B cell (primary cell): ENCODE results near the gene NPAS3. TPM values are rescaled to one million over a fixed set of nuclear protein-coding genes. Genes with fewer than 3 reads are reported as not detected.

Experiments
- ATAC-seq: fragments of 200-7000 bp; cut with Tn5 transposase; one replicate; pipeline ENCODE4 v1.10.0; 2021; ENCODE audit warnings: low read depth, mild to moderate bottlenecking, moderate number of reproducible peaks, moderate library complexity
- CTCF ChIA-PET: fragments of 350-600 bp; sonication (Branson Sonifier 250); formaldehyde crosslinking; loops from one replicate; lab custom pipeline; 2021; ENCODE audit warnings: antibody characterized with exemption, inconsistent platforms; lab: Charles Lee
- POLR2A ChIA-PET: fragments of 350-600 bp; sonication (Branson Sonifier 250); formaldehyde crosslinking; loops from one replicate; lab custom pipeline; 2021; ENCODE audit warnings: antibody characterized with exemption; lab: Charles Lee
- DNase-seq: peaks from one replicate; pipeline ENCODE4 v3.0.0; 2013
- H2AFZ ChIP-seq: 2 replicates; pipeline ENCODE4 v1.6.1; 2012; ENCODE audit warnings: mild to moderate bottlenecking, low read depth, low read length; ENCODE audit not compliant: insufficient read depth, poor library complexity, severe bottlenecking
- H3K27ac ChIP-seq, 2 donors: 1 replicate in 1 of 2; 2 replicates in 1 of 2; pipeline ENCODE4 v1.5.1; 2012 to 2013; ENCODE audit warnings: low read length in 2 of 2, mild to moderate bottlenecking in 2 of 2, moderate library complexity in 1 of 2
- H3K27me3 ChIP-seq, 4 experiments: fragments of 200-600 bp in 1 of 4; sonication (generic) in 1 of 4; replicated peaks in 1 of 4; 1 replicate in 2 of 4; 2 replicates in 2 of 4; pipeline versions ENCODE4 v1.6.1 to v1.7.0; 2013 to 2016; ENCODE audit warnings: low read length in 3 of 4, mild to moderate bottlenecking in 2 of 4, mixed read lengths in 1 of 4, moderate library complexity in 1 of 4; ENCODE audit not compliant: insufficient read depth in 4 of 4, control insufficient read depth in 3 of 4; ENCODE audit errors: control extremely low read depth in 1 of 4
- H3K36me3 ChIP-seq, 2 experiments: replicated peaks in 1 of 2; 1 replicate in 1 of 2; 2 replicates in 1 of 2; pipeline versions ENCODE4 v1.6.1 to v1.7.1; 2013; ENCODE audit warnings: low read length in 1 of 2; ENCODE audit not compliant: insufficient read depth in 2 of 2, control insufficient read depth in 1 of 2; ENCODE audit errors: control extremely low read depth in 1 of 2, extremely low read depth in 1 of 2
- H3K4me1 ChIP-seq, 2 donors: fragments of 200-600 bp in 1 of 2; sonication (generic) in 1 of 2; 1 replicate in 1 of 2; 2 replicates in 1 of 2; pipeline versions ENCODE4 v1.5.1 to v1.6.1; 2013 to 2017; ENCODE audit warnings: low read length in 2 of 2; ENCODE audit not compliant: control insufficient read depth in 2 of 2, insufficient read depth in 2 of 2
- H3K4me2 ChIP-seq: replicated peaks from 2 replicates; pipeline ENCODE3; 2012; ENCODE audit warnings: mild to moderate bottlenecking, low read depth, low read length; ENCODE audit not compliant: poor library complexity, severe bottlenecking
- H3K4me3 ChIP-seq, 5 experiments: fragments of 200-600 bp in 1 of 5; sonication (generic) in 1 of 5; 1 replicate in 3 of 5; 2 replicates in 2 of 5; pipeline versions ENCODE4 v1.5.1 to v1.7.0; 2011 to 2016; ENCODE audit warnings: low read length in 4 of 5, mild to moderate bottlenecking in 4 of 5, low read depth in 2 of 5, control low read depth in 1 of 5, moderate library complexity in 1 of 5; ENCODE audit not compliant: insufficient read depth in 1 of 5; ENCODE audit errors: control extremely low read depth in 1 of 5, extremely low read depth in 1 of 5
- H3K79me2 ChIP-seq: fragments of 200-600 bp; sonication (generic); one replicate; pipeline ENCODE4 v1.6.0; 2016; ENCODE audit warnings: low read length; ENCODE audit not compliant: control insufficient read depth, insufficient read depth
- H3K9ac ChIP-seq: fragments of 200-600 bp; sonication (generic); 2 replicates; pipeline ENCODE4 v1.6.1; 2017; ENCODE audit warnings: mild to moderate bottlenecking, low read length, moderate library complexity
- H3K9me3 ChIP-seq, 3 donors: one replicate each; pipeline versions ENCODE4 v1.6.1 to v1.7.1; 2013; ENCODE audit warnings: low read length in 2 of 3; ENCODE audit not compliant: control insufficient read depth in 2 of 3, insufficient read depth in 1 of 3; ENCODE audit errors: control extremely low read depth in 1 of 3
- H4K20me1 ChIP-seq: 2 replicates; pipeline ENCODE4 v1.6.0; 2012; ENCODE audit warnings: mild to moderate bottlenecking, low read length; ENCODE audit not compliant: insufficient read depth, control insufficient read depth, poor library complexity, severe bottlenecking
- H3K27ac Mint-ChIP-seq: one replicate; pipeline ENCODE4 v1.8.0; 2021; ENCODE audit warnings: mixed read lengths
- H3K27me3 Mint-ChIP-seq: one replicate; pipeline ENCODE4 v1.8.0; 2021; ENCODE audit warnings: mixed read lengths
- H3K4me1 Mint-ChIP-seq: one replicate; pipeline ENCODE4 v1.8.0; 2021; ENCODE audit warnings: mixed read lengths
- H3K4me3 Mint-ChIP-seq: one replicate; pipeline ENCODE4 v1.8.0; 2021; ENCODE audit warnings: mixed read lengths
- H3K9me3 Mint-ChIP-seq: one replicate; pipeline ENCODE4 v1.8.0; 2022; ENCODE audit warnings: mixed read lengths; ENCODE audit not compliant: insufficient read depth
- CTCF ChIP-seq: fragments of 200-600 bp; IDR thresholded peaks from one replicate; pipeline ENCODE4 v1.8.0; 2022; ENCODE audit warnings: antibody characterized with exemption, mild to moderate bottlenecking
- EZH2 ChIP-seq: IDR thresholded peaks from 2 replicates; pipeline ENCODE4 v1.6.1; 2012; ENCODE audit warnings: borderline replicate concordance, low read depth, mild to moderate bottlenecking, moderate library complexity, low read length; ENCODE audit not compliant: insufficient read depth, poor library complexity, severe bottlenecking
- WGBS: methylation state at CpG from one replicate; pipeline ENCODE4 v1.1.5; 2013; ENCODE audit warnings: missing lambda C conversion rate; ENCODE audit not compliant: insufficient coverage; 5-methylcytosine and 5-hydroxymethylcytosine counted together
- intact Hi-C: fragments of 100-400 bp; cut with micrococcal nuclease; formaldehyde crosslinking; loops from one replicate; pipeline ENCODE4 v1.10.0; 2022
- polyA plus RNA-seq: library from polyadenylated mRNA; depleted of rRNA; stranded (reverse); fragments of >200 nt; gene quantifications from 2 replicates; pipeline ENCODE4 v1.2.3, GENCODE V29; 2012
- total RNA-seq, 2 donors: library from RNA; stranded (reverse); fragments of 120-200 nt in 1 of 2; gene quantifications; 1 replicate in 1 of 2; 2 replicates in 1 of 2; pipeline versions ENCODE4 v1.2.3 to v1.2.4, GENCODE V29; 2013 to 2022

Gene NPAS3
- total and polyA plus RNA-seq, 2 donors (not counting 1 experiment from before 2014, with no cell fraction given): not detected

GRCh38 chr14:33521192-33521591 is 582.5 kb downstream of the NPAS3 start:
- Histone ChIP-seq H3K27me3 (no peaks in the 10 kb centered on the region), H3K27ac (no peak overlapping the region), H3K4me3 (no peak overlapping the region), H2AFZ (no peak overlapping the region), H3K36me3 (no peaks in the 10 kb centered on the region), H3K4me2 (no peak overlapping the region), H3K9ac (no peak overlapping the region), H3K9me3 (no peaks in the 10 kb centered on the region), H4K20me1 (no peaks in the 10 kb centered on the region), H3K4me1 (no peaks in the 10 kb centered on the region), H3K79me2 (no peaks in the 10 kb centered on the region)
- ChIA-PET CTCF (no interaction called here), POLR2A (no interaction called here)
- Mint-ChIP-seq H3K4me1 (no peaks in the 10 kb centered on the region), H3K27ac (no peak overlapping the region), H3K9me3 (no peaks in the 10 kb centered on the region), H3K27me3 (no peaks in the 10 kb centered on the region), H3K4me3 (no peak overlapping the region)
- 86% methylated on average over 1 of the region's 2 CpGs for WGBS
- intact Hi-C loops: no loop called here
- no peak for DNase-seq
- ATAC-seq: no peak
- TF ChIP-seq EZH2 (no peak), CTCF (no peak)

- H3K9me3 ChIP-seq: no peaks in the 10 kb centered on the region
- WGBS: no CpG with 5 or more reads among the region's 1 CpG
- no peaks in the 10 kb centered on the region for H3K4me1 ChIP-seq
- H3K27ac ChIP-seq: no peak overlapping the region
- ChIA-PET POLR2A (no interaction called here), CTCF (no interaction called here)
- H3K9ac ChIP-seq: no peak overlapping the region
- Mint-ChIP-seq H3K9me3 (no peaks in the 10 kb centered on the region), H3K4me3 (no peak overlapping the region), H3K27me3 (no peaks in the 10 kb centered on the region), H3K4me1 (no peaks in the 10 kb centered on the region), H3K27ac (no peak overlapping the region)
- H2AFZ ChIP-seq: no peak overlapping the region
- H3K79me2 ChIP-seq: no peaks in the 10 kb centered on the region
- H3K27me3 ChIP-seq: no peaks in the 10 kb centered on the region
- no peak for TF ChIP-seq CTCF
- TF ChIP-seq EZH2: no peak
- H4K20me1 ChIP-seq: no peaks in the 10 kb centered on the region
- H3K36me3 ChIP-seq: no peaks in the 10 kb centered on the region
- no peak for ATAC-seq
- no peak overlapping the region for H3K4me2 ChIP-seq
- no peak overlapping the region for H3K4me3 ChIP-seq
- DNase-seq: no peak
- intact Hi-C loops: no loop called here
Observed at GRCh38 chr14:33524244-33524643, 585.6 kb downstream of the NPAS3 start.
